AG09319 (cell line): ENCODE data around the gene SCAPER.

Experiments
- DNase-seq: peaks from one replicate; pipeline ENCODE4 v3.0.0-alpha.2; 2010; ENCODE audit warnings: low read depth; ENCODE audit errors: extremely low read depth
- CTCF ChIP-seq: IDR thresholded peaks from 2 replicates; pipeline ENCODE4 v1.5.1; 2011; ENCODE audit warnings: low read depth, mild to moderate bottlenecking, inconsistent platforms, low read length, moderate library complexity

Gene SCAPER

GRCh38 chr15:76584868-76585575 is 320.1 kb downstream of the SCAPER start:
- no peak for DNase-seq
- no peak for TF ChIP-seq CTCF

- no peak for TF ChIP-seq CTCF
- no peak for DNase-seq
Observed at GRCh38 chr15:76582550-76582949, 322.6 kb downstream of the SCAPER start.

GRCh38 chr15:76577879-76578512 is 327.1 kb downstream of the SCAPER start:
- DNase-seq = no peak
- TF ChIP-seq CTCF = no peak

- DNase-seq = peak; percentile 24
- no peak for TF ChIP-seq CTCF
Observed at GRCh38 chr15:76576523-76577279, 328.4 kb downstream of the SCAPER start.

GRCh38 chr15:76575679-76576078 is 329.5 kb downstream of the SCAPER start:
- no peak for DNase-seq
- TF ChIP-seq CTCF = no peak

- no peak for TF ChIP-seq CTCF
- DNase-seq = no peak
Observed at GRCh38 chr15:76575274-76575673, 329.9 kb downstream of the SCAPER start.

GRCh38 chr15:76572983-76573314 is 332.2 kb downstream of the SCAPER start:
- no peak for TF ChIP-seq CTCF
- DNase-seq = no peak
